Fibroblast of pulmonary artery (primary cell): ENCODE measurements around the gene HOXB9.

ENCODE experiments used
- DNase-seq: peaks from one replicate; pipeline ENCODE4 v3.0.0-alpha.2; 2010; ENCODE audit warnings: low read depth
- H3K4me3 ChIP-seq: replicated peaks from 2 replicates; pipeline ENCODE4 v1.5.1; 2011; ENCODE audit warnings: low read depth, mild to moderate bottlenecking, control low read depth, low read length, moderate library complexity
- CTCF ChIP-seq: IDR thresholded peaks from 2 replicates; pipeline ENCODE4 v1.5.1; 2011; ENCODE audit warnings: mild to moderate bottlenecking, control low read depth, low read length, inconsistent platforms; ENCODE audit errors: missing control alignments

Gene HOXB9

GRCh38 chr17:48608494-48608834 is 17.7 kb downstream of the HOXB9 start:
- H3K4me3 ChIP-seq, result no peak overlapping the region
- DNase-seq, result no peak
- TF ChIP-seq CTCF, result no peak

GRCh38 chr17:48606892-48607614 is 19.1 kb downstream of the HOXB9 start:
- DNase-seq, result no peak
- H3K4me3 ChIP-seq, result no peak overlapping the region
- TF ChIP-seq CTCF, result no peak

- DNase-seq, result no peak
- no peak for TF ChIP-seq CTCF
- no peak overlapping the region for H3K4me3 ChIP-seq
These were observed 19.9 kb downstream of the HOXB9 start for GRCh38 chr17:48605991-48606891.

- TF ChIP-seq CTCF, result no peak
- no peak for DNase-seq
- H3K4me3 ChIP-seq, result no peak overlapping the region
These were observed 20.7 kb downstream of the HOXB9 start for GRCh38 chr17:48605409-48605919.

- peak within 1 kb of the TSS; percentile 22 for H3K4me3 ChIP-seq
- no peak for TF ChIP-seq CTCF
- DNase-seq, result no peak
These were observed 21.3 kb downstream of the HOXB9 start, which contains the start of gene HOXB6 for GRCh38 chr17:48604770-48605329. Gene HOXB6 (minus strand): TSS chr17:48604986. CDS start chr17:48598150, 6,836 bp downstream.

- DNase-seq, result no peak
- TF ChIP-seq CTCF, result no peak
- peak overlapping the region; percentile 22 for H3K4me3 ChIP-seq
These were observed 22.0 kb downstream of the HOXB9 start for GRCh38 chr17:48603959-48604769.
